HG02885 (cell line): ENCODE measurements around the gene FNDC3B.

Experiments used
- ATAC-seq: cut with Tn5 transposase; IDR thresholded peaks from one replicate; pipeline ENCODE4 v1.9.1; 2021; ENCODE audit warnings: mild to moderate bottlenecking; ENCODE audit not compliant: unreplicated experiment, poor library complexity

Gene FNDC3B

DNA sequence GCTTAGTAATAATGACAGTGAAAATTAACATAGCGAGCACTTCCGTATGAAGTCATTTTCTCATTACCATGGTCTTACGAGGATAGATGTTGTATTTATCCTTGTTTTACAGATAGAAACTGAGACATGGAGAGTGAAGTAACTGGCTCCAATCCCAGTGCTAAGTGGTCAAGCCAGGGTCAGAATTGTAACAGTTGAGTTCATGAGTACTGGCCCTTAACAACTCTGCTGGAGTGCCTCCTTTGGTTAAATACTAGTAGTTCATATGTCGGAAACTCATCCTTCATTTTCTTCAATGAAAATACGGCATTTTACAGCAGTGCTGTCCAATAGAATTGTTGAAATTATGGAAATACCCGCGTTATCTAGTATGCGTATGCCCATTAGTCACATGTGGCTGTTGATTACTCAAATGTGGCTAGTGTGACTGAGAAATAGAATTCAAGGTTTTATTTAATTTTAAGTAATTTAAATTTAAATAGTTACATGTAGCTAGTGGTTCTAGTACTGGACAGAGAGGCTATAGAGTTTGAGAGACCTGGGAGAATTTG is 32.5 kb downstream of the FNDC3B start:
- ATAC-seq: no peak

DNA sequence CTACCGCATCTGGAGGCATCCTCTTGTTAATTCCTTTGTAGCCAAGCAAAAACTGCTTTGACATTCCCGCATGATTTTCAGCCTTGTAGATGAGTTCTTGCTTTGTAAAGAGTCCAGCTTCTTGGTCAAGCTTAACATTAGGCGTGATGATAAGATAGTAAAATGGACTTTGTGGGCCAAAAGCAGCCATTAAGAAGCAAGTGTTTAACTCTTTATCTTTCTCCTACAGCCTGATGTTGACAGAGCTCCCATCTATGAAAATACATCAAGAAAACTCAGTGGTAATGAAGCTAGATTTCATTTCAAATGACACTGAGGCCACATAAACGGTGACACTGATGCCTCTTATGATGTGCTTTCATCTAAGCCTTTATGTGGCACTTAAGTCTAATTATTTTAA is 33.2 kb downstream of the FNDC3B start:
- ATAC-seq: no peak

DNA sequence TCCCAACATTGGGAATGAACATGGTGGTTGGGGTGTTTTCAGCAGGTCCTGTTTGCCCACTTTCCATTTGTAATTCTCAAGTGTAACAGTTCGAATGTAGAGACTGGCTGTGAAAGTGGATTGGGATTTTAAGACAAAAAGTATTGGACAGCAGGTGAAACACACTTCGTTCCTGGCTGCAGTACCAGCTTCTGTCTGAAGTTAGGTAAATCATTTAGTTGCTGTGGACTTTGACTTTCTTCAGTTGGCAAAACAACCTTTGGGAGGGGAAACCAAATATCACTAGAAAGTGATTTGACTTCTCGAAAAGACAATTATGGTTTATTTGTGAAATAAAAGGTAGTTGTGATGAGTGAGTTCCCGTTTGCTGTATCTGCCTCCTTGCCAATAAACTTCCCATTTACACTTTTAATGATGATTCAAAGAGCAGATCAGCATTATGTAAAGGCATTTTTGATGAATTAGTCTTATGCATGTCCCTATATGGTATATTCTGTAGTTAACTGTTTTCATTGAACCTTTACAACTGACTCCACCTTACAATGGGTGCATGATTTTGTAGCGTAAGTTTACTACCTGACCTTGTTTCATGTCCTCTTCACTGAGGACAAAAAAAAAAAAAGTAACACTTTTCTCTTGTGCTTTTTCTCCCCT is 34.0 kb downstream of the FNDC3B start:
- no peak for ATAC-seq

DNA sequence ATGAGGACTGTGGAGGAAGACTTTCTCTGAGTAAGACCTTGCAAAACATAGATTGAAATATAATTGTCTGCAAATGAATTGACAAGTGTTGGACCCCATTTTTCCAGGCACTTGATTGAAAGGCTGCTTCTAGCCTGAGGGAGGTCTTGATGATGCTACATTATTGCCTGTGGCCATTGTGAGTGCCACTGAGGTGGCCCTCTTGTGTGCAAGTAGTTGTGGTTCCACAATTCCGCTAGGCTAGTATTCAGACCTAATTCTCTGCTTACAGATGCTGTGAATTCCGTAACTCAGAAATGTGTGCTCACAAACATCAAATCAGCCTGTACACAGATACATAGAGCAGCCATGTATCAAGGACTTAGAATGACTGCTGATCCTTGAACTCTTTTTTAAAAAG is 34.7 kb downstream of the FNDC3B start:
- ATAC-seq: no peak

DNA sequence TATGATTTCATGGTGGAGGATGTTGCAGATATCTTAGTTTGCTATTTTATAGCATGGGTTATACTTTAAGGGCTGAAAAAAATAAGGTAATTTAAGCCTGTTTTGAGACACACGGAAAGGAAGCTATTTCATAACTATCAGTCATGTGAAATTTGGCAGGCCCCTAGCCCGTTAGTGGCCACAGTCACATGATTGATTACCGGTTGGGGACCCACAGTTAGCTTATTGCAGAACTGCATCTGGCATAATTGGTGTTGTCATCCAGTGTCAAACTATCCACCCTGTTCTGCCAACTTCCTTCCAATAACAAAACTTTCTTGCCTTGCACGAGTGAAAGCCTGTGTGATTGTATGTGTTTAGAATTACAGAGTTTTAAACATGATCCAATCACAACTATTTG is 35.2 kb downstream of the FNDC3B start:
- ATAC-seq: no peak

DNA sequence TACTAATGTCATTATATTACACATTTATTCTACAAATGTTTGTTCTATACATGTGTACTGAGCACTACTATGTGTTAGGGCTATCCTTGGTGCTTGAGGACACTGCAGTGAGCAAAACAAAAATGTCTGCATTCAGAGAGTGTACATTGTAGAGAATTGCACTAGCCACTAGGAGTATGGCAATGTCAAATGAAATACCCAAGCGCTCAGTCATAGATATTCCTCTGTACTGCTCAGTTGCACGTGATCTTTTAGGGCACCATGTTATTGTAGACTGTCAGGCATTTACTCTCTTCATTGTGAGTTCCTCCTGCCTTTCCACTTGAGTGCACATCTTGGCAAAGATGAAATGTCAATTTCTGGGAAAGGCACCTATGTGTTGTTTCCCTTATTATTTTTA is 36.8 kb downstream of the FNDC3B start:
- ATAC-seq: no peak

DNA sequence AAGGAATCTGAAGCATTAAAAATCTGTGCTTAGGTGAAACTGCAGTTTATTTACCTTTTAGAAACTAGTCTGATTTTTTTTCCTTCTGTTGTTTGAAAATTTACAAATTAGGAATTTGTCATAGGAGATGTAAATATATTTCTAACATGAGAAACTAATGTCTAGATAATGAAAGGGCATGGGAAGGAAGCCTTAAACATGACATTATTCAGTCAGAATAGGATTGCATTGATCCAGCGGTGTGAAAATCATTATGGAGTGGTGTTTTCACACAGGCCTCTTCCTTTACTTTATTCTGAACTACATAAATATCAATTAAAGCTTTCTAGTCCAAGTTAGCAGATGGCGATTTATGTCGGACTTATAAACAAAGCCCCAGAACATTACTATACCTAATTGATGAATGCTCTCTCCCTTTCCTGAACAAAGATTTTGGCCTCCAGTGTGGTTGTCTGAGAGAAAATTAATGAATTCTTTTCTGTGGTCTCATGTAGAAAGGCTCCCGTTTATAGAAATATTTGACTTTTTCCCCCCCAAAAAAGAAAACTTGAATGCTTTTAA is 37.9 kb downstream of the FNDC3B start:
- ATAC-seq: no peak

DNA sequence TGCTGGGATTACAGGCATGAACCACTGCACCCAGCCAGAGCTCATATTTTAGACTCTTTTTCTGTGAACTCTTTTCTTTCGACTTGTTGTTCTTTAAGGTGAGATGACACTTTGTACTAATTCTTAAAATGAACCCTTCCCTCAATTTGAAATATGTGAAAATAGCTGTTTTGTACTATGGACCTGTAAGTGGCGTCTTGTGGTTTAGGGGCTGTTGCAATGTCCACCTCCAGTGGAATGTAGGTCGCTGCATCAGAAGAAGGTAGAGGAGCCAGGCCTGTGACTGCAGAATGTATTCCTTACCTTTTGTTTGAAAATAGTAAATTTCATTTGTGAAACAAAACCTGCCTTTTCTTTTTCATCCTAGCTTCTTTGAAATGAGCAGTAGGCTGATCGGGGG is 38.9 kb downstream of the FNDC3B start:
- ATAC-seq: no peak

DNA sequence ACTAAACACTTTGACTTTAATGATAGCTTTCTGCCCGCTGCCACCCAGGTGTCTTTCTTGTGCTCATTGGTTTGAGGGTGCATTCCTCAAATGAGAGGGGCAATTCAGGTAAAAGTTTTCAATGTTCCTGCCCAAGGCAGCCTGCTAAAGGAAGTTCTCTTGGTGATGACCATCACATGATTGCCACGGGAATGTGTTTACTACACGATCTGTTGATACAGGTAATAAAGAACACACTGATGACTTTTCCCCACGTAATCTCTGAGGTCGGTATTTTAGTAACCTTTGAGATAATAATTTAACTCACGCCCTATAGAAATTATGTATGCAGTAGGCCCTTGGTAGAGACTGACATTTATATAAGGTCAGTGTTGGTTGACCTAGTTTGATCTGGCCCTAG is 39.3 kb downstream of the FNDC3B start:
- ATAC-seq: no peak

DNA sequence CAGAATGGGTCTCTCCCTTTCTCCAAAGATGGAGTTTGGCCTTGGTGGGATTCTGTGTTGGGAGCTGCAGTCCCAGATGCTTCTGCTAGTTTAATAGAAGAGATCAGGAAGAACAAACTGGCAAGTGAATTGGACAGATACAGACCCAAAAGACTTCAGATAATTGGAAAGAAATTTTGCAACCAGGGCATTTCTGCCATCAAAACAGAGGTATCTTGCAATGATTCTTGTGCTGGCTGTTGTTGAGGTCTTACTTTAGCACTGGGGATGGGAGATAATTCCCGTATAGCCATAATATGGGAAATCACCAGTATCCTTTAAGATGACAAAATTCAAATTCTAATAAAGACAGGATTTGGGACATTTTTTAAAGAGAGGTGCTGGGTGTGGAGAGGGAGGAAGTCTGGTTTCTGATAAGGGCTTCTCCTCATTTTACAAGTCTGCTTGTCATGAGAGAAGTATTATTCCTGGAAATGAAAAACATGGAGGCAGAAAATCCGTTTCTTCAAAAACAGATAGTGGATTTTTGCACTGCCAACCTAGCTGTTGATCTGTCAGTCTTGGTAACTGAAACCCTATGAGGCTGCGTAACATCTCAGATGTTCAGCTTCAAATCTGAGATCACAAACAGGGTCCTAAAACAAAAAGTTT is 40.1 kb downstream of the FNDC3B start:
- no peak for ATAC-seq

DNA sequence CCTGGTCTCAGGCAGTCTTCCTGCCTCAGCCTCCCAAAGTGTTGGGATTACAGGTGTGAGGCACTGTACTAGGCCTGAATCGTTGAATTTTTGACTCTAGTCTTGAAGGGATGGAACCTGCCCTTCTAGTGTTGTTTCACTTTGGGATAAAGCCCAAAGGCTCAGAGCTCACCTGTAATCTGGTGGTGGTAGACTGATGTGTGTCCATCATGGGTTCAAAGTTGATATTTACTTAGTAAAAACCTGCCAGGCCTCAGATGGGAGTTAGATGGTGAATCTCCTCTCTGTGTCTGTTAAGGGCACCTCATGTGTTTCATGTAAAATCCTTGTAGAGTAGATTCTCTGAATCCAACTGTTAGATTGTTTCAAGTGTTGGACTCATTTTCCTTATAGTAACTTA is 41.1 kb downstream of the FNDC3B start:
- ATAC-seq: no peak

DNA sequence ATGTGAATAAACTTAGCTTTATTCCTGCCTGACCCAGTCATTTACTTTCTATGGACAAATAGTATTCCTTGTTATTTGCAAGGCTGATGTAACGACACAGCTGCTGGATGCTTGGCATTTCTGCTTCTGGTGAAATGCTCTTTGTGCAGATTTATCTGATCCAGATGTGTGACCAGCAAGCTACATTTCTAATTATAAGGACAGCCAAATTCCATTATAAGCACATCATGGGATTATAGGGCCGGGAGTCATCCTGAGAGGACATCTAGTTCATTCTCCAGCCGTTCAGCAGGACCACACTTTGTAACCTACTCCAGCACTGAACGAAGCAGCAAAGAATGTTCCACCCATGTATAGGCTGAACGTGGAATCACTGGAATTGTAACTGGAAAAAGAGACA is 42.9 kb downstream of the FNDC3B start:
- ATAC-seq: no peak

DNA sequence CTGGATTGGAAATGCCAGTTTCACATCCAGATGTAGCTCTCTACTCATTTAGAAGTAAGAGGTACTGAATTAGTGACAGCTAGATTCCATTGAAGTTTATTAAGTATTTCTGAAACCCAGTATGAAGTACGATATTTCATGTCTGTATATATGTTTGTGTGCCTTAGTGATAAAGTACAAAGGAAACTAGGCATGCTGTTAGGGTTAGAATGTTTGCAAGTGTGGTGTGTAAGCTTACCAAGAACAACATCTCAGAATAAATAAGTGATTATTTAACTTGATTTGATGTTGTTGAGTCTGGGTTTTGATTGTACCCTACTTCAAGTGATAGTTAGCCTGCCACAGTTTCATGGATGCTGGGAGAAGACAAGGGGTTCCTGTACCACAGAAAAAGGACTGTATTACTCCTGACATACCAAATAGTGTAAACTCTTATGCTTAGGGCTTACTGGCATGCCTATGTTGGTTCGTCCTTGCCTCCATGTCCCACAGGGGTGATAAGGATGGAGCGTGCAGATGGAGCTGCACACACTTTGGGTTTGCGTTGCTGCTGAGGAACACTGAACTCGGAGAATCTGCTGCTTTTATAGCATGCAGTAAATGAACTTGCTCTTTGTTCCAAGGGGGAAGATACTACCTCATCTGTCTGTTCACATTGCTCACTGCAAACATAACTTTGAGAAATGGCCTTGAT is 43.6 kb downstream of the FNDC3B start:
- no peak for ATAC-seq

DNA sequence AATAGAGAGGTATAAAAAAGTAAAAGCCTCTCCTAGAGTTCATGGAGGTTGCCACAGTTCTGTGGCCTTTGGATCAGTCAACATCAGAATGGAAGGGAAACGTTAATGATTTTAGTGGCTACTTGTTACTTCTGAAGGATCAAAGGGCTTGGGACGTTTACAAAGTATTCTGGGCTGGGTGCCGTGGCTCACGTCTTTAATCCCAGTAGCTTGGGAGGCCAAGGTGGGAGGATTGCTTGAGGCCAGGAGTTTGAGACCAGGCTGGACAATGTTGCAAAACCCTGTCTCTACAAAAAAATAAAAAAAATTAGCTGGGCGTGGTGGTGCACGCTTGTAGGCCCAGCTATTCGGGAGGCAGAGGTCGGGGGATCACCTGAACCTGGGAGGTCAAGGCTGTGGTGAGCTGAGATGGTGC is 44.6 kb downstream of the FNDC3B start:
- ATAC-seq: no peak

DNA sequence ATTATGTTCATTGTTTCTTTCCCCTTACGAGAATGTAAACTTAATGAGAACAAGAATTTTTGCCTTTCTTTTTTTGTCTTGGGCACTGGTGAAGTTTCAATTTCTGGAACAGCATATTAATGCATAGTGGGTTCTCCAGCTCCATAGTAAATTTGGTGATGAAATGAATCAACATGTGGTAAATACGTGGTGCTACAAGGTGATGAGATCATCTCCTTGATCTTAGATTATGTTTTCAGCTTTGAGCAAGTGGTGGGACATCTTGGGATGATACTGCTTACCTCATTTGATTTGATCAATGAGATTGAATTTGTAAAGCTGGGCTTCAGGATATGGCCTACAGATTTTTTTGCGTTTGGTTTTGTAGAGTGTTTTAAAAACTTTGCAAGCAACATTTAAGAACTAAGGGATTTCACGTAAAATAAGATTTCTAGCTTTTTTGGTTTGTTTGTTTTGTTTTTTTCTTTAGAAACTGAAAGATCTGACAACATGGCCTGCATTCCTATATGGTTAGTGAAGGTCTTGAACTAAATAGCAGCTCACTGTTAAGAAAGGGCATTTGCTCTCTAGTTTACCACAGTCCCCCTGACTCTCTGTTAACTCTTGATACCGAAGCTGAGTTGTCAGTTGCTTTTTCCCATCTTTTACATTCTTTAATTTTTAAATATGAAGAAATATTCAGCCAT is 45.6 kb downstream of the FNDC3B start:
- no peak for ATAC-seq

DNA sequence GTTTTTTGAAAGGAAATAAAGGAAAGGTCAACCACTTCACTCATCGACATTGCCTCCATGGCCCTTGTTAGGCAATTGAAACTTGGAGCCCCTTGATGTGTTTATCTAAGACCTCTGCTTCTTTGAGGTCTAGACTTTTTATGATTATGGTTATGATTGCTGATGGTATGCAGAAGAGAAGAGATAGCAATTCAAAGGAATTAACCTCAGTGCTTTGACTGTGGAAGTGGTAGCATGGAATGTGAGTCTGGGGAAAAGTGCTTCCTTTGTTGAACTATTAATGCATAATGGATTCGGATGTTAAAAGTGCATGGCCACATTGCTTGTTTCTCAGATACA is 46.1 kb downstream of the FNDC3B start:
- ATAC-seq: no peak

DNA sequence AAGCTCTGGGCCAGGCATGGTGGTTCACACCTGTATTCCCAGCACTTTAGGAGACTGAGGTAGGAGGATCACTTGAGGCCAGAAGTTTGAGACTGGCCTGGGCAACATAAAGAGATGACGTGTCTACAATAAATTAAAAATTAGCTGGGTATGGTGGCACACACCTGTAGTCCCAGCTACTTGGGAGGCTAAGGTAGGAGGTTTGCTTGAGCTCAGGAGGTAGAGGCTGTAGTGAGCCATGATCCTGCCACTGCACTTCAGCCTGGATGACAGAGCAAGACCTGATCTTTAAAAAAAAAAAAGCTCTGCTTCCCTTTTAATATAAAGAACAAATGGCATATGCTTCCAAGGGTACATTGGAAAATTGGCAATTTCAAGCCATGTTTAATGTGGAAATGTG is 46.7 kb downstream of the FNDC3B start:
- ATAC-seq: no peak

DNA sequence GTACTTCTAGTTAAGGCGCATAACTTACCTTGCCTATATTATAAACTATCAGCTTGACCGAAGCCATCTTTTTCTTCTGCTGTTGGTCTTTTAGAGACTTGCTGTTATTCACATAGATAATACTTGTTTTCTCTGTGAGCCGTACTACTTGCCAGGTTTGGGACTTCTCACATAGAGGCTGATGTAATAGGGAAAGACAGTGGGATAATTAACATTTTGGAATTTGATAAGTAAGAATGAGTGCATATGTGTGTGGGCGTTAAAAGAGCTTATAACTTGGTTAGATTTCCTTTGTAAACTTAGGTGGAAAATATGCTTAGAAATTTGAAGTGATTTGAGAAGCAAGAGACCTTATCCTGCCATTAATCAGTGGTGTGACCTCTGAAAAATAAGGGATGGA is 47.8 kb downstream of the FNDC3B start:
- no peak for ATAC-seq

DNA sequence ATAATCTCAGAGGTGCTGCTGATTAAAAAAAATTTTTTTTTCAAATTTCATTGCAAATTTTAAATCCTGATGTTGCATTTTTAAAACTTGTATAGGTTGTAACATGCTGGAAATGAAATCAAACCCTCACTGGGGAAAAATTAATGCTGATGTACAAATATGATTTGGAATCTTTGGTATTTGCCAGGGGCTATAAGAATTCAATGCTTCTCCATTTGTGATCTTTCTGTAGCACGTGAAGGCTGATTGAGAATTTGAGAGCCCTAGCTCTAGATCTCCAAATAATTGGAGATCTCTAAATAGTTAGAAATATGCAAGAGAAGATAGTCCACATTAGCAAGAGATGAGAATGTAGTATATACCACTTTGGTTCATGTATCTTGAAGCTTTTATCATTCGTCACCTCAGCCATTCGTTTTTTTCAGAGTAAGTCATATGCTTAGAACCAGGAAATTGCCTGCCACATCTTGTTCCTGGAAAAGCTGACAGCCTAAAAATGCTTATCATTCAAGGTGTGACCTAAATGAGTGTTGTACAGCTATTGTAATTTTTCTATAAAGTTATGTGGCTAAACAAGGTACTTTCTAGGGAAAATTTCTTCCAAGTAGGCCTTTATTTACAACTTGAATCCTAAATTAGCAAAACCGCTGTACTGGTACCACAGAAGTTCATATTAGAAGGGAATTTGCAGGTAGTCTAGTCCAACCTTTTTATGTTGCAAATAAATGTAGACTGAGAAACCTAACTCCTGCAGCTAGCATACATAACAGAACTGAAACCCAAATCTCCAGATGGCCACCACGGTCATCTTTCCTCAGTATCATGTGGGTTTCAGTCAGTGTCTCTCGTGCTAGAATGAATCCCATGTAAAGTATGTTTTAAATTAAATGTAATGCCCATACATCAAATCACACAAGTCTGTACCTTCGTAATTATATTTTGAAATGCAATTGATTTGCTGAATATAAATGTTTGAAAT is 48.5 kb downstream of the FNDC3B start:
- ATAC-seq: peak; percentile 89

DNA sequence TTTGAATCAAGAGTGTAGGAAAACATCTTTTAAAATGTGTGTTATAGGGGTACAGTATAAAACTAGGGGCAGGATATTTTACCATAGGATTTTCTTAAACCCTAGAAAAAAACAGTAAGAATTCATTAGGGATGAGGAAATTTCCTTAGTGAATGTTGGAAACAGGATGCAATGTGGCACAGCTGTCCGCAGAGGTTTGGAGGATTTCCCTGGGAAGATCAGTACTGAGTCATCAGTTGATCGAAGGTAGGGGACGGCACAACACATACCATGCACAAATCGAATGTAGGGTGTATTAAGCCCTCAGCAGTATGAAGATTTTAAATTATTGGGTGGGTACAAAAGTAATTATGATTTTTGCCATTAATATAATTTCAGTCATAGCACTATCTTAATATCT is 49.9 kb downstream of the FNDC3B start:
- ATAC-seq: no peak
